ENCODE measurements around the gene SPTLC1. TPM values are rescaled to one million over a fixed set of nuclear protein-coding genes. Genes with fewer than 3 reads are reported as not detected.

SPTLC1 gene
- total and polyA plus RNA-seq, 10 of the 15 experiments (the other 5 are each of a cell fraction or from before 2014, with no cell fraction given) = 38.0 to 68.7 (median 52.8) TPM

DNA sequence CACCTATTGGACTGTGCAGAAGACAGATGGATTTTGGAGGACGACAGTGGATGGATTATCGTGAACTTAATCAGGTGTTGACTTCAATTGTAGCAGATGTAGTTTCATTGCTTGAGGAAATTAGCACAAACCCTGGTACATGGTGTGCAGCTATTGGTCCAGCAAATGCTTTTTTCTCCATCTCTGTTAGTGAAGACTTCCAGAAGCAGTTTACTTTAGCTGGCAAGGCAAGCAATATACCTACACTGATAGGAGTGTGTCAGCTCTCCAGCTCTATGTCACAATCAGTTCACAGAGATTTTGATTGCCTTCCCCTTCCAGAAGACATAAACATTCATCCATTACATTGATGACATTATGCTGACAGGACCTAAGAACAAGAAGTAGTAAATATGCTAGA, 129.5 kb downstream of the SPTLC1 start:
- intact Hi-C loops (cut with micrococcal nuclease; ENCODE audit: unreplicated experiment) = no loop called here
- Histone ChIP-seq H3K9me3 (replicated peaks; ENCODE audit: control insufficient read depth, insufficient read depth, low read length) (no peaks in the 10 kb centered on the region), H3K27ac (ENCODE audit: control insufficient read depth, insufficient read depth) (no peak overlapping the region), H3K79me2 (ENCODE audit: control insufficient read depth, insufficient read depth, low read length) (no peaks in the 10 kb centered on the region), H4K20me1 (ENCODE audit: control insufficient read depth, insufficient read depth) (no peaks in the 10 kb centered on the region), H3K9ac (ENCODE audit: control insufficient read depth, insufficient read depth, low read length) (no peak overlapping the region), H3K4me3 (no peak overlapping the region), H3K4me1 (ENCODE audit: control insufficient read depth, insufficient read depth, low read length) (no peaks in the 10 kb centered on the region), H3K4me2 (ENCODE audit: control insufficient read depth, insufficient read depth) (no peak overlapping the region), H3K36me3 (ENCODE audit: control insufficient read depth in 2 of 2, insufficient read depth in 2 of 2, low read length in 1 of 2) (no peaks in the 10 kb centered on the region), H3K27me3 (replicated peaks in 1 of 2; ENCODE audit: control insufficient read depth in 2 of 2, insufficient read depth in 2 of 2, low read length in 1 of 2) (no peaks in the 10 kb centered on the region; a peak in 1 of 4 replicates), H2AFZ (ENCODE audit: control insufficient read depth, low read depth, low read length) (no peak overlapping the region)
- no TSS peak for BruUV-seq (replicated peaks)
- in situ Hi-C loops (cut with MboI) = no loop called here
- FAIRE-seq = no peak
- CTCF ChIA-PET = no interaction called here
- 40% methylated on average over 2 of the region's 2 CpGs for WGBS (ENCODE audit: insufficient coverage, insufficient replicate concordance, low lambda C conversion rate, missing lambda C conversion rate)
- RAD21 ChIA-PET (ENCODE audit: unreplicated experiment) = no interaction called here
- ATAC-seq = no peak
- SMC1A ChIA-PET (ENCODE audit: uncharacterized antibody, unreplicated experiment) = no interaction called here
- TF ChIP-seq CEBPB (IDR thresholded peaks at IDR 0.05; ENCODE audit: borderline replicate concordance in 1 of 2, low read depth in 2 of 2, low read length in 2 of 2) (no peak), ZNF24 (IDR thresholded peaks at IDR 0.05) (no peak), SIX5 (IDR thresholded peaks at IDR 0.05; ENCODE audit: low read depth, low read length, severe bottlenecking) (no peak), SUZ12 (IDR thresholded peaks at IDR 0.05; ENCODE audit: unreplicated experiment) (no peak)
- TF ChIP-seq, protein P1, sequence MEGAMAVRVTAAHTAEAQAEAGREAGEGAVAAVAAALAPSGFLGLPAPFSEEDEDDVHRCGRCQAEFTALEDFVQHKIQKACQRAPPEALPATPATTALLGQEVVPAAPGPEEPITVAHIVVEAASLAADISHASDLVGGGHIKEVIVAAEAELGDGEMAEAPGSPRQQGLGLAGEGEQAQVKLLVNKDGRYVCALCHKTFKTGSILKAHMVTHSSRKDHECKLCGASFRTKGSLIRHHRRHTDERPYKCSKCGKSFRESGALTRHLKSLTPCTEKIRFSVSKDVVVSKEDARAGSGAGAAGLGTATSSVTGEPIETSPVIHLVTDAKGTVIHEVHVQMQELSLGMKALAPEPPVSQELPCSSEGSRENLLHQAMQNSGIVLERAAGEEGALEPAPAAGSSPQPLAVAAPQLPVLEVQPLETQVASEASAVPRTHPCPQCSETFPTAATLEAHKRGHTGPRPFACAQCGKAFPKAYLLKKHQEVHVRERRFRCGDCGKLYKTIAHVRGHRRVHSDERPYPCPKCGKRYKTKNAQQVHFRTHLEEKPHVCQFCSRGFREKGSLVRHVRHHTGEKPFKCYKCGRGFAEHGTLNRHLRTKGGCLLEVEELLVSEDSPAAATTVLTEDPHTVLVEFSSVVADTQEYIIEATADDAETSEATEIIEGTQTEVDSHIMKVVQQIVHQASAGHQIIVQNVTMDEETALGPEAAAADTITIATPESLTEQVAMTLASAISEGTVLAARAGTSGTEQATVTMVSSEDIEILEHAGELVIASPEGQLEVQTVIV (IDR thresholded peaks at IDR 0.05; ENCODE audit: borderline replicate concordance, partially characterized antibody) = no peak
- TF ChIP-seq, protein P2, sequence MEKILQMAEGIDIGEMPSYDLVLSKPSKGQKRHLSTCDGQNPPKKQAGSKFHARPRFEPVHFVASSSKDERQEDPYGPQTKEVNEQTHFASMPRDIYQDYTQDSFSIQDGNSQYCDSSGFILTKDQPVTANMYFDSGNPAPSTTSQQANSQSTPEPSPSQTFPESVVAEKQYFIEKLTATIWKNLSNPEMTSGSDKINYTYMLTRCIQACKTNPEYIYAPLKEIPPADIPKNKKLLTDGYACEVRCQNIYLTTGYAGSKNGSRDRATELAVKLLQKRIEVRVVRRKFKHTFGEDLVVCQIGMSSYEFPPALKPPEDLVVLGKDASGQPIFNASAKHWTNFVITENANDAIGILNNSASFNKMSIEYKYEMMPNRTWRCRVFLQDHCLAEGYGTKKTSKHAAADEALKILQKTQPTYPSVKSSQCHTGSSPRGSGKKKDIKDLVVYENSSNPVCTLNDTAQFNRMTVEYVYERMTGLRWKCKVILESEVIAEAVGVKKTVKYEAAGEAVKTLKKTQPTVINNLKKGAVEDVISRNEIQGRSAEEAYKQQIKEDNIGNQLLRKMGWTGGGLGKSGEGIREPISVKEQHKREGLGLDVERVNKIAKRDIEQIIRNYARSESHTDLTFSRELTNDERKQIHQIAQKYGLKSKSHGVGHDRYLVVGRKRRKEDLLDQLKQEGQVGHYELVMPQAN (conservative IDR thresholded peaks at IDR 0.05) = no peak
- TF ChIP-seq, protein P3, sequence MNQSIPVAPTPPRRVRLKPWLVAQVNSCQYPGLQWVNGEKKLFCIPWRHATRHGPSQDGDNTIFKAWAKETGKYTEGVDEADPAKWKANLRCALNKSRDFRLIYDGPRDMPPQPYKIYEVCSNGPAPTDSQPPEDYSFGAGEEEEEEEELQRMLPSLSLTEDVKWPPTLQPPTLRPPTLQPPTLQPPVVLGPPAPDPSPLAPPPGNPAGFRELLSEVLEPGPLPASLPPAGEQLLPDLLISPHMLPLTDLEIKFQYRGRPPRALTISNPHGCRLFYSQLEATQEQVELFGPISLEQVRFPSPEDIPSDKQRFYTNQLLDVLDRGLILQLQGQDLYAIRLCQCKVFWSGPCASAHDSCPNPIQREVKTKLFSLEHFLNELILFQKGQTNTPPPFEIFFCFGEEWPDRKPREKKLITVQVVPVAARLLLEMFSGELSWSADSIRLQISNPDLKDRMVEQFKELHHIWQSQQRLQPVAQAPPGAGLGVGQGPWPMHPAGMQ (IDR thresholded peaks at IDR 0.05; ENCODE audit: borderline replicate concordance) = no peak
- POLR2A ChIA-PET = interaction anchor here (0.8 kb wide), 1 partner anchor 20 kb away, joined by 3 read pairs; no protein-coding TSS in a partner anchor
- DNase-seq (ENCODE audit: low read depth, low spot score) = no peak

Small RNAs within 50 kb of the gene (small RNA-seq; reads per million reads assigned to genes)
- gene MTATP6P29 (not detected), gene MTND4LP7 (not detected)

Other genes starting within 250 kb of the SPTLC1 start
- gene ROR2, start 165.2 kb downstream of the SPTLC1 start, total RNA-seq (2014; rRNA removed) = not detected in 2 replicates
- gene ROR2, start 165.2 kb downstream of the SPTLC1 start, total RNA-seq (2014; rRNA removed; fragmentation: Illumina TruSeq; extraction: Trizol) = not detected in 2 replicates
- 0.05 TPM in 1 of 2 replicates, not detected in the other for gene ROR2, start 165.2 kb downstream of the SPTLC1 start, total RNA-seq (2021)
- gene ROR2, start 165.2 kb downstream of the SPTLC1 start, polyA plus RNA-seq (2011; rRNA removed) = not detected in 2 replicates
- gene ROR2, start 165.2 kb downstream of the SPTLC1 start, polyA plus RNA-seq (2014; fragmentation: Illumina TruSeq; extraction: Trizol) = not detected in 2 replicates
- not detected for gene ROR2, start 165.2 kb downstream of the SPTLC1 start, polyA plus RNA-seq (2014; fragmentation: Nextera tagmentation; extraction: Ambion mirVana)
- gene ROR2, start 165.2 kb downstream of the SPTLC1 start, polyA plus RNA-seq (2014; rRNA removed) = 0.03 TPM in 1 of 2 replicates, not detected in the other
- not detected for gene ROR2, start 165.2 kb downstream of the SPTLC1 start, polyA plus RNA-seq (2016; fragmentation: Nextera tagmentation; extraction: Ambion mirVana)
- gene IARS1, start 178.3 kb upstream of the SPTLC1 start, total RNA-seq (2014; rRNA removed) = 192 and 241 TPM in 2 replicates
- 227 and 229 TPM in 2 replicates for gene IARS1, start 178.3 kb upstream of the SPTLC1 start, total RNA-seq (2014; rRNA removed; fragmentation: Illumina TruSeq; extraction: Trizol)
- 140 and 144 TPM in 2 replicates for gene IARS1, start 178.3 kb upstream of the SPTLC1 start, total RNA-seq (2021)
- 80.0 and 83.1 TPM in 2 replicates for gene IARS1, start 178.3 kb upstream of the SPTLC1 start, polyA plus RNA-seq (2011; rRNA removed)
- gene IARS1, start 178.3 kb upstream of the SPTLC1 start, polyA plus RNA-seq (2014; fragmentation: Illumina TruSeq; extraction: Trizol) = 162 and 188 TPM in 2 replicates
- gene IARS1, start 178.3 kb upstream of the SPTLC1 start, polyA plus RNA-seq (2014; fragmentation: Nextera tagmentation; extraction: Ambion mirVana) = 10 to 100 TPM; 71.0 to 78.8 TPM
- 92.4 and 98.0 TPM in 2 replicates for gene IARS1, start 178.3 kb upstream of the SPTLC1 start, polyA plus RNA-seq (2014; rRNA removed)
- gene IARS1, start 178.3 kb upstream of the SPTLC1 start, polyA plus RNA-seq (2016; fragmentation: Nextera tagmentation; extraction: Ambion mirVana) = 100 to 1,000 TPM; 180 to 196 TPM
- 35.4 and 37.4 TPM in 2 replicates for gene NOL8, start 209.9 kb upstream of the SPTLC1 start, total RNA-seq (2014; rRNA removed)
- 41.6 and 46.1 TPM in 2 replicates for gene NOL8, start 209.9 kb upstream of the SPTLC1 start, total RNA-seq (2014; rRNA removed; fragmentation: Illumina TruSeq; extraction: Trizol)
- gene NOL8, start 209.9 kb upstream of the SPTLC1 start, total RNA-seq (2021) = 34.4 and 35.3 TPM in 2 replicates
- 34.9 and 55.5 TPM in 2 replicates for gene NOL8, start 209.9 kb upstream of the SPTLC1 start, polyA plus RNA-seq (2011; rRNA removed)
- 55.5 and 62.8 TPM in 2 replicates for gene NOL8, start 209.9 kb upstream of the SPTLC1 start, polyA plus RNA-seq (2014; fragmentation: Illumina TruSeq; extraction: Trizol)
- gene NOL8, start 209.9 kb upstream of the SPTLC1 start, polyA plus RNA-seq (2014; fragmentation: Nextera tagmentation; extraction: Ambion mirVana) = 10 to 100 TPM; 55.9 to 58.6 TPM
- 23.3 and 33.6 TPM in 2 replicates for gene NOL8, start 209.9 kb upstream of the SPTLC1 start, polyA plus RNA-seq (2014; rRNA removed)
- gene NOL8, start 209.9 kb upstream of the SPTLC1 start, polyA plus RNA-seq (2016; fragmentation: Nextera tagmentation; extraction: Ambion mirVana) = 10 to 100 TPM; 52.3 to 54.4 TPM
- 20.3 and 24.2 TPM in 2 replicates for gene CENPP, start 210.5 kb upstream of the SPTLC1 start, total RNA-seq (2014; rRNA removed)
- 22.1 and 24.5 TPM in 2 replicates for gene CENPP, start 210.5 kb upstream of the SPTLC1 start, total RNA-seq (2014; rRNA removed; fragmentation: Illumina TruSeq; extraction: Trizol)
- 17.5 and 19.3 TPM in 2 replicates for gene CENPP, start 210.5 kb upstream of the SPTLC1 start, total RNA-seq (2021)
- gene CENPP, start 210.5 kb upstream of the SPTLC1 start, polyA plus RNA-seq (2011; rRNA removed) = 13.2 and 21.0 TPM in 2 replicates
- 26.9 and 28.1 TPM in 2 replicates for gene CENPP, start 210.5 kb upstream of the SPTLC1 start, polyA plus RNA-seq (2014; fragmentation: Illumina TruSeq; extraction: Trizol)
- gene CENPP, start 210.5 kb upstream of the SPTLC1 start, polyA plus RNA-seq (2014; fragmentation: Nextera tagmentation; extraction: Ambion mirVana) = 10 to 100 TPM in 1 of 2 experiments, 1 to 10 TPM in 1; 9.4 to 11.7 TPM
- 14.9 and 15.2 TPM in 2 replicates for gene CENPP, start 210.5 kb upstream of the SPTLC1 start, polyA plus RNA-seq (2014; rRNA removed)
- 10 to 100 TPM; 30.2 to 31.4 TPM for gene CENPP, start 210.5 kb upstream of the SPTLC1 start, polyA plus RNA-seq (2016; fragmentation: Nextera tagmentation; extraction: Ambion mirVana)

Data from GM12878 (cell line).